GM23338 (cell line): ENCODE measurements around the gene CORO7.

Experiments used
- CTCF ChIP-seq, 2 experiments: fragments of 200-600 bp in 1 of 2; sonication (generic) in 1 of 2; conservative IDR thresholded peaks; 2 replicates each; pipeline versions ENCODE4 v1.5.1 to v1.6.1; 2016 to 2017; ENCODE audit warnings: antibody characterized with exemption in 2 of 2, low read depth in 2 of 2, mild to moderate bottlenecking in 2 of 2, moderate library complexity in 1 of 2
- EZH2 ChIP-seq: fragments of 200-600 bp; sonication (generic); IDR thresholded peaks from one replicate; pipeline ENCODE4 v1.8.0; 2017; ENCODE audit warnings: antibody characterized with exemption, mild to moderate bottlenecking, low read depth; ENCODE audit not compliant: unreplicated experiment
- POLR2AphosphoS5 ChIP-seq: IDR thresholded peaks from 2 replicates; pipeline ENCODE4 v1.6.1; 2016; ENCODE audit warnings: antibody characterized with exemption, low read depth

GRCh38 chr16:4437366-4437765 lies 21.0 kb upstream of the CORO7 start:
- TF ChIP-seq POLR2AphosphoS5 (no peak), CTCF (conservative IDR thresholded peaks at IDR 0.05; ENCODE audit: low read depth in 2 of 2) (no peak), EZH2 (no peak)
